ENCODE measurements around the gene GNPTG.

Gene GNPTG

GRCh38 chr16:1349351-1349750 lies 2.4 kb upstream of the GNPTG start:
- no peak for DNase-seq

- DNase-seq, result no peak
Measured at GRCh38 chr16:1349951-1350350, 1.8 kb upstream of the GNPTG start.

GRCh38 chr16:1350691-1351090 lies 1.0 kb upstream of the GNPTG start:
- no peak for DNase-seq

GRCh38 chr16:1351215-1351581 lies 533 bp upstream of the GNPTG start:
- DNase-seq, result no peak

GRCh38 chr16:1354815-1355540 lies 3.2 kb downstream of the GNPTG start:
- DNase-seq, result no peak

GRCh38 chr16:1355591-1355990 lies 3.9 kb downstream of the GNPTG start:
- DNase-seq, result no peak

- no peak for DNase-seq
Measured at GRCh38 chr16:1356061-1356900, 4.5 kb downstream of the GNPTG start.

GRCh38 chr16:1357906-1358566 lies 6.3 kb downstream of the GNPTG start:
- DNase-seq, result no peak

- DNase-seq, result no peak
Measured at GRCh38 chr16:1361685-1362360, 10.1 kb downstream of the GNPTG start.

GRCh38 chr16:1362807-1363206 lies 11.1 kb downstream of the GNPTG start:
- no peak for DNase-seq

- no peak for DNase-seq
Measured at GRCh38 chr16:1363501-1364041, 11.8 kb downstream of the GNPTG start.

- DNase-seq, result no peak
Measured at GRCh38 chr16:1364510-1364909, 12.8 kb downstream of the GNPTG start.

GRCh38 chr16:1366060-1366711 lies 14.5 kb downstream of the GNPTG start:
- no peak for DNase-seq

- peak; percentile 17 for DNase-seq
Measured at GRCh38 chr16:1366712-1367299, 15.1 kb downstream of the GNPTG start.

- peak; percentile 58 for DNase-seq
Measured at GRCh38 chr16:1367486-1368174, 15.9 kb downstream of the GNPTG start.

- no peak for DNase-seq
Measured at GRCh38 chr16:1371054-1371978, 19.6 kb downstream of the GNPTG start.

GRCh38 chr16:1372292-1372950 lies 20.7 kb downstream of the GNPTG start:
- DNase-seq, result no peak

- no peak for DNase-seq
Measured at GRCh38 chr16:1374418-1375297, 22.9 kb downstream of the GNPTG start.

- DNase-seq, result no peak
Measured at GRCh38 chr16:1375298-1375640, 23.5 kb downstream of the GNPTG start.
